ENCODE data around the gene EPB41L2.

Gene EPB41L2

DNA sequence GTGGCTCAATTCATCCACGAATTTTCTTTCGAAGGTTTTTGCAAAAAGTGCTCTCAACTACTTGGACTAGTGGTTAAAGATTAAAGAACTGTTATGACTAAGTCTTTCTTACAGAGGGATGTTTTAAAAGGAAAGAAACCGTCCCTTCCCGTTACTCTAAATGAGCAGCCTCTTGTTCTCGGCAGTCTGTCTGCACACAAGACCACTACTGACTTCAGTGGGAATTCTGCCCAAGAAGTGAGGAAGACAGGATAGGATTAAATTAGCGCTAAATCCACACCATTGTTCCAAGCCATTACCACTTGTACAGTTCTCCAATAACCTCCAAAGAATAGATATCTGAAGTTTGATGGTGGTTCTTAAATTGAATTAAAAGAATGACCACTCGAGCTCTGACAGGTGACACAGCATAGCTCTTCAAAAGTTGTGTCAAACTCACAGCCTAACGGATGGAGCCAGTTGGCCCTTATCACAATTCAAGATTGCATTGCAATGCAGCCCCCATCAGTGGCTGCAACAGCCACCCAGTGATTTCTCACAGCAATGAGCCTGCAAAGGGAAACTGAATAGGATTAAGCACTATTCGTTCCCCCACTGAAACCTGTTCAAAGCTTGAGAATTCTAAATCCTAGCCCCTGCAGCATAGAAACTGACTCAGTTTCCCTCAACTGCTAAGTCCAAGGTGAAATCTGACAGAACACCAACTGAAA, 1.8 kb downstream of the EPB41L2 start:
- no peak for DNase-seq

GRCh38 chr6:131060311-131060710, 2.7 kb downstream of the EPB41L2 start:
- no peak for DNase-seq

- no peak for DNase-seq
Measured at GRCh38 chr6:131059486-131059885, 3.6 kb downstream of the EPB41L2 start.

GRCh38 chr6:131058236-131058635, 4.8 kb downstream of the EPB41L2 start:
- no peak for DNase-seq

DNA sequence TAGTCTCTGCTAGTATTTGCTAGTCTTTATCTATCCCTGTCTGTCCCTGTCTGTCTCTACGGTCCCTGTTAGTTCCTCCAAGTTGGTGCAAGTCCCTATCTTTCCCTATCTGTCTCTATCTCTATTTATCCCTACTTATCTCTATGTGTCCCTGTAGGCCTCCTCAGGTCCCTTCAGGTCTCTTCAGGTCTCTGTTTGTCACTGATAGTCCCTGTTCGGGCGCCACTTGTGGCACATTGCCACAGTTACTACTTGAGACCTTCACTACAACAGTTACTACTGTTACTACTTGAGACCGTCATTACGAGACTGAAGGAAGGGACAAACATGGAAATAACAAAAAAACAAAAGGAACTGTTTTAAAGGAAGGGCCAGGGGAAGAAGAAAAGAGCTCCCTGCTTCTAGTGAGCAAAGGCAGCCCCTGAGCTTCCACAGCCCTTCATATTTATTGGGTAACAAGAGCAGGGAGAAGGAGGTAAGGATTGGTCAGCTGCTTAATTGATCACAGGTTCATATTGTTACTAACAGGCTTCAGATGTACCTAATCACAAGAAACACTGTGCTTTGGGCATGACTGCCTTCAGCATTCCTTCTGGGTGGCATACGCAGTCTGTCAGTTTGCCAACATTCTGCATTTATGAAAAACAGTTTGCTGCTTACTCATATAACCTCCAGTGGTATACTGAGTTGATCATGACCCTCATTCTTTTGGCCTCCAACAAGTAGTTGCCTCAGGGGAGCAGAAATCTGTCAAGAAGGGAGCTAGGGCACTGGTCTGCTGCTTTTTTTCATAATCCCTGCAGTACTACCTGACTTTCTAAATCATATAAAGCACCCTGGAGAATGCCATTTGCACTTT, 8.4 kb downstream of the EPB41L2 start:
- DNase-seq, result no peak

- DNase-seq, result no peak
Measured at GRCh38 chr6:131053546-131054240, 9.4 kb downstream of the EPB41L2 start.

- no peak for DNase-seq
Measured at GRCh38 chr6:131052181-131052580, 10.9 kb downstream of the EPB41L2 start.

DNA sequence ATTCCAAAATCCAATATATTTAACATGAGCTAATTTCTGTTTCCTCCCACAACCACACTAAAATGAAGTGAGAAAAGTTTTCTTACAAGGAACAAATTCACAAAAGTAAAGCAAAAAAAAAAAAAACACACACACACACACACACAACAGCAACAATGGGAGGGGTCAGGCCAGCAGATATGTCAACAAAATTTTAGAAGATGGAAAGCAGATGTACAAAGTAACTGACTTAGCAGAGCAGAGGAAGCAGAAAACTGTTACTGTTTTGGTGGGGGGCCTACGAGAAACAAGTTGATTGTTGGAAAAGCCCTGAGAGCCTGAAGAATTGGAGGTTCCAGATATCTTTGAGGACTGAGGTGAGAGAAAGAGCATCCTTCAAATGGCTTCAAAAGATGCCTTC, 11.7 kb downstream of the EPB41L2 start:
- no peak for DNase-seq

- DNase-seq, result no peak
Measured at GRCh38 chr6:131049608-131050007, 13.4 kb downstream of the EPB41L2 start.

- no peak for DNase-seq
Measured at GRCh38 chr6:131048933-131049515, 14.0 kb downstream of the EPB41L2 start.

GRCh38 chr6:131048459-131048858, 14.6 kb downstream of the EPB41L2 start:
- DNase-seq, result no peak

GRCh38 chr6:131045139-131045538, 17.9 kb downstream of the EPB41L2 start:
- no peak for DNase-seq

DNA sequence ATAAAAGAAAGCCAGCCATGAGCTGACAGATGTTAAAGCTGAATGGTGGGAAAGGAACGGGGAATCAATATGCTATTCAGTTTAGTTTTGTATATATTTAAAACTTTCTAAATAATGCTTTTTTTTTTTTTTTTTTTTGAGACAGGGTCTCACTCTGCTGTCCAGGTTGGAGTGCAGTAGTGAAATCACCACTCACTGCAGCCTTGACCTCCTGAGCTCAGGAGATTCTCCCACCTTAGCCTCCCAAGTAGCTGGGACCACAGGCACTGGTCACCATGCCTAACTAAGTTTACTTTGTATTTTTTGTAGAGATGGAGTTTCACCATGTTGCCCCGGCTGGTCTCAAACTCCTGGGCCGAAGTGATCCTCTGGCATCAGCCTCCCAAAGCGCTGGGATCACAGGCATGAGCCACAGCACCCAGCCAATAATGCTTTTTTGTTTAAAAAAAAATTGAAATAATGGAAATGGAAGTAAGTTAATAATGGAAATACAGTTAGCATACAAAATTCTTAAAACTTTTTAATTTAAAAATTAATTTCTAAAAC, 19.1 kb downstream of the EPB41L2 start:
- DNase-seq, result no peak

GRCh38 chr6:131042664-131043063, 20.4 kb downstream of the EPB41L2 start:
- no peak for DNase-seq

DNA sequence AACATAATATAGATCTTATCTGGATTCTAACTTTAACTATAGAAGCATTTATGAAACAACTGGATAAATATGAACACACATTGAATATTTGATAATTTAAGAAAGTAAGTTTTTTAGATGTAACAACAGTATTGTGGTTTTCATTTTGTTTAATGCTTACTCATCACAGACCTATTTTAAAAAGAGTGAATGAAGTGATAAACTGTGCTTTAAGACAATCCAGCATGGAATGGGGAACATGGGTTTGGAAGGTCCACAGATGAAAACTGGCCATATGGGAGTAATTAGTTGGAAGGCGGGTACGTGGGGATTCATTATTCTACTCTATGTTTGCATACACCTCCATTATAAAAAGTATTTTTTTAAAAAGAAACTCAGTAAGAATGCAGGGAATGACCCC, 21.2 kb downstream of the EPB41L2 start:
- DNase-seq, result no peak

- no peak for DNase-seq
Measured at GRCh38 chr6:131040866-131041265, 22.2 kb downstream of the EPB41L2 start.

DNA sequence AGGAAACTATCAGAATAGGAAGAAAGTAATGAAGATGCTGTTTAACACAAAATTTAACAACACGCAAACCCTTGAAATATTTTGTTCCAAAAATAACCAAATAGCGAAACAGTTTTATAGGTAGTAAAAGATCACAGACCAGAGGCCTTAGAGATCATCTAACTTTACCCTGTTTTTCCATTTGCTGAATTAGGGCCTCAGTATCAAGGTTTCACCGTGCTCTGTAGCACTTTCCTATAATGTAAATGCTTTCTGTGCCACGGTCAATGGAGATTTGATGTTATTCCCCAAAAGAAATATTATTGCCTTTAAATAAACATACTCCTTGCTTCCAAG, 23.7 kb downstream of the EPB41L2 start:
- no peak for DNase-seq

GRCh38 chr6:131038597-131039344, 24.3 kb downstream of the EPB41L2 start:
- no peak for DNase-seq

GRCh38 chr6:131037194-131037897, 25.7 kb downstream of the EPB41L2 start:
- DNase-seq, result no peak

DNA sequence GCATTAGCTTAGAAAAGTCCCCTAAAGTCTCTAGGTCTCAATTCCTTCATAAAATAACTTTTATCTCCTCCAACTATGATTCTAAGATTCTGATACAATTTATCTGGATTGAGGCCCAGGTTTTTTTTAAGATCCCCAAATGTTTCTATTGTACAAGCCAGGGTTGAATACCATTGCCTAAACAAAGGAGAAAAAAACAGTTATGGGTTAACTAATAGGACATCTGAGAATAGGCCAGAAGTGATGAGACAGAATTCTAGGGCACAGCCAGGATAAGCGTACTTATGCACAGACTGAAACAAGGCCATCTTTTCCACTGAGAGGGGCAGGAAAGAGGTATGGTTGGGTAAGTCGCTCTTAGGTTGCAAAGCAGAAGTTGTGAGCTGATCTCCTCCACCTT, 26.4 kb downstream of the EPB41L2 start:
- DNase-seq, result no peak

DNA sequence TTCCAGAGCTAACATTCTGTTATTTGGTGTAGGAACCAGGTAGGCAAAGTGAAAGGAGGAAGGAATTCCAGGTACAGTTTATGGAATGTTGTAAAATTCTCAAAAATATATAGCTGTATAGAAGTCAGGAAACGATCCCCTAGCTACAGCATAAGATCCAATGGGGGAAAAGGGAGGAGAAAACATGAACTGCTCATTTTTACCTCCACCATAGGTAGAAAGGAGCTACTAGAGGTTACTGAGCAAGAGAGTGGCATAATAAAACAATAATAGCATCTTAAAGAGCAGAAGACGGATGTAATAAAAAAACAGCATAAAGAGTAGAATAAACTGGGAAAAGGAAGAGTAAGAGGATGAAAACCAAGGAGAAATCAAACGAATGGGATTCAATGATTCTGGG, 26.9 kb downstream of the EPB41L2 start:
- no peak for DNase-seq

GRCh38 chr6:131035582-131035981, 27.5 kb downstream of the EPB41L2 start:
- no peak for DNase-seq

Data from CD4-positive, alpha-beta T cell treated with Interleukin-17A for 4 hours (primary cell).